Measurements from ENCODE around the gene DTNA. TPM values are rescaled to one million over a fixed set of nuclear protein-coding genes. Genes with fewer than 3 reads are reported as not detected.

The DTNA gene
- total RNA-seq, 1 donor from 2014 or later = 53.4 TPM

DNA sequence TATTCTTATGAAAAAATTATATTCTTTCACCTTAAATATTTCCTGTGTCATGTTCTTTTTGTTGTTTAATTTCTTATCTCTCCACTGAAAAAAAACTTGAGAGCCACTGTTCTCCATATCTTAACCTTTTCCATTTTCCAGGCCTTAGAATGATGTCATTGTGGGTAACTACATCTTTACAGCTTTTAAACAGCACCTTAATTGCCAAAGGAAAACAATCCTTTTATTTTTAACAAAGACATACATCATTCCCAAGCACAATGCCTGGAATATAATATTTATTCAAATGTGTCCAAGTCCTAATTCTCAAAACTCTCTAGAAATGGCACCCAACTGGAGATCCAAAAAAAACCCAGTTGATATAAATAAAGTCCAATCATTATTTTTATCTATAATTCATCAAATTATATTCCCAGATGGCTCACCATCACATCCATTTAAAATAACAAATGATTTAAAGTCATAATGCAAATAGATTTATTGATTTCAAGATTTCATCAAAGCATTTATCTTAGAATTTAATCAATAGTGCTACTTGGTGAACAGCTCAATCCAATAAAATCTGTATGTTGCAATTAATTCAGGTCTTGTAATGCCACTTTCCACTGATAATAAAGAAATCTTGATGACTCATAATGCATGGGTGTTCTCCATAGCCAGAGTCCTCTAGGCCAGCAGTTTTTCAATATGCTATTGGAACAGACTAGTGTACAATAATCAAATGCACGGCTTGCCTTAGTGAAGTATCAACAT is 224.0 kb downstream of the DTNA start:
- no peak for DNase-seq (ENCODE audit: low spot score)

DNA sequence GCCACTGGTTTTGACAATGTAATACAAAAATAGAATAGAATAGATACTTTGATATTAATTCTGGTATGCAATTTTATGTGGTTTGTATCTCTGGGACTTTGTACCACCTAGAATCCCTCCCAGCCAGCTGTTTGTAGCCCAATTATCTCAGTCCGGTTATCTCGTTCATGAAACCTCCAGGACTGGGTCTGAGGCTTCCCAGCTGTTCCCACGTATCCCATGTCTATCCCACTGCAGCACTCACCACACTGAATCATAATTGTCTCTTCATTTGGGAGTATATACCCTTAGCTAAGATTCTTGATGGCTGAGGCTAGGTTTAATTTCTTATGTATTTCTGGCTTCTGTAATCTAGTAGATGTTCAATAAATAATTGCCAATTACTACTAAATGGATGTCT is 226.7 kb downstream of the DTNA start:
- DNase-seq (ENCODE audit: low spot score) = no peak

DNA sequence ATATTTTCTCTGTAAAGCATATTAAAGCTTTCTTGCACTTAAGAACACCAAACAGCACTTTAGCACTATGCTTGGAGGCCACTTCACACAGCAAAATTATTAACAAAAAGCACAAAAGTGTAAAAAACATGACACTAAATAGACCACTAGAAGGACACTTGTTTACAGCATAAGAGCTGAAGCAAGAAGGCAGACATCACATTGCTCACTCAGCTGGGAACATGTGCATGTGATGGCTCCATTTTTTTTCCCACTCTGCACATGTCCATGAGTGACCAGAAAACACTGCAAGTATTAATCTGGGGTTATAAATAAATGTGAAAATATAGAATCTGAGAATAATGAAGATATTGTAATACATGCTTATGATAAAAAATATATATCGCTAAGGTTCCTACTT is 228.0 kb downstream of the DTNA start:
- DNase-seq (ENCODE audit: low spot score) = no peak
